Esophagus muscularis mucosa (tissue), 4 donors: ENCODE measurements around the gene TEAD1. TPM values are rescaled to one million over a fixed set of nuclear protein-coding genes. Genes with fewer than 3 reads are reported as not detected.
A peak's percentile ranks its signal among the peaks of the same experiment; 100 is the strongest.

Experiments used
- DNase-seq: peaks from one replicate; pipeline ENCODE4 v3.0.0-alpha.2; 2017; ENCODE audit errors: extremely low spot score
- H3K27ac ChIP-seq, 4 donors: fragments of 200-600 bp; sonication (generic); replicated peaks in 1 of 4; 1 replicate in 3 of 4; 2 replicates in 1 of 4; pipeline ENCODE4 v1.5.1; 2016 to 2019; ENCODE audit warnings: mild to moderate bottlenecking in 1 of 4
- H3K27me3 ChIP-seq, 4 donors: fragments of 200-600 bp; sonication (generic); one replicate each; pipeline versions ENCODE4 v1.5.1 to v1.6.0; 2016 to 2019
- H3K36me3 ChIP-seq, 4 donors: fragments of 200-600 bp; sonication (generic); one replicate each; pipeline ENCODE4 v1.5.1; 2016 to 2019
- H3K4me1 ChIP-seq, 4 donors: fragments of 200-600 bp; sonication (generic); one replicate each; pipeline ENCODE4 v1.5.1; 2016 to 2019
- H3K4me3 ChIP-seq, 4 donors: fragments of 200-600 bp; sonication (generic); 1 replicate in 2 of 4; 2 replicates in 2 of 4; pipeline ENCODE4 v1.5.1; 2016 to 2019; ENCODE audit warnings: mild to moderate bottlenecking in 4 of 4, moderate library complexity in 1 of 4
- H3K9me3 ChIP-seq, 4 donors: fragments of 200-600 bp; sonication (generic); 1 replicate in 3 of 4; 2 replicates in 1 of 4; pipeline ENCODE4 v1.5.1; 2016 to 2019
- CTCF ChIP-seq, 3 experiments: fragments of 200-600 bp in 2 of 3; fragments of 450-650 bp in 1 of 3; sonication (generic) in 2 of 3; IDR thresholded peaks; one replicate each; pipeline ENCODE4 v1.5.1; 2017 to 2019; ENCODE audit warnings: antibody characterized with exemption in 3 of 3, mild to moderate bottlenecking in 2 of 3, moderate library complexity in 1 of 3
- EP300 ChIP-seq: sonication (generic); formaldehyde crosslinking; IDR thresholded peaks from one replicate; pipeline ENCODE4 v1.6.1; 2017; ENCODE audit warnings: antibody characterized with exemption
- POLR2A ChIP-seq: fragments of 450-650 bp; IDR thresholded peaks from one replicate; pipeline ENCODE4 v1.6.1; 2017; ENCODE audit warnings: antibody characterized with exemption, moderate library complexity, mild to moderate bottlenecking, low read depth
- POLR2AphosphoS5 ChIP-seq, 2 donors: sonication (generic); formaldehyde crosslinking; IDR thresholded peaks; one replicate each; pipeline ENCODE4 v1.6.1; 2017; ENCODE audit warnings: antibody characterized with exemption in 2 of 2
- WGBS: methylation state at CpG from one replicate; pipeline ENCODE4 v1.1.5; 2018; 5-methylcytosine and 5-hydroxymethylcytosine counted together
- intact Hi-C: fragments of 100-400 bp; cut with DNase I; formaldehyde crosslinking; loops from one replicate; pipeline ENCODE4 v1.15.1; 2023
- total RNA-seq, 4 donors: library from RNA; depleted of rRNA; stranded (reverse); fragments of >200 nt; gene quantifications; one replicate each; pipeline versions ENCODE4 v1.1.0 to v1.2.1, GENCODE V29; 2016

TEAD1 gene
- total RNA-seq, 4 donors from 2014 or later, result 147 to 307 (median 232) TPM

- no peak for DNase-seq
- peak overlapping the region in 2 of 4 donors; percentile 39 to 43 for H3K27ac ChIP-seq
- H3K27me3 ChIP-seq, result no peaks in the 10 kb centered on the region
- no peak overlapping the region for H3K4me3 ChIP-seq
- WGBS, result 86% methylated on average over 6 of the region's 6 CpGs
- intact Hi-C loops, result no loop called here
- H3K36me3 ChIP-seq, result no peaks in the 10 kb centered on the region
- H3K9me3 ChIP-seq, result no peaks in the 10 kb centered on the region
- H3K4me1 ChIP-seq, result peaks cover 46 to 73% (median 61%) of the 10 kb centered on the region in 4 donors
- TF ChIP-seq CTCF (IDR thresholded peaks at IDR 0.05), result no peak
- no peak for TF ChIP-seq POLR2AphosphoS5 (IDR thresholded peaks at IDR 0.05)
- TF ChIP-seq EP300, result no peak
- no peak for TF ChIP-seq POLR2A
Observed at GRCh38 chr11:12845163-12845562, 170.9 kb downstream of the TEAD1 start.

GRCh38 chr11:12845739-12846358 lies 171.6 kb downstream of the TEAD1 start:
- intact Hi-C loops, result no loop called here
- no peak for TF ChIP-seq CTCF (IDR thresholded peaks at IDR 0.05)
- no peak for TF ChIP-seq POLR2A
- no peak for TF ChIP-seq EP300
- TF ChIP-seq POLR2AphosphoS5 (IDR thresholded peaks at IDR 0.05), result no peak
- Histone ChIP-seq H3K9me3 (no peaks in the 10 kb centered on the region), H3K4me3 (no peak overlapping the region), H3K27me3 (no peaks in the 10 kb centered on the region), H3K27ac (peak overlapping the region; percentile 16 to 43 (median 32)), H3K4me1 (peaks cover 41 to 71% (median 57%) of the 10 kb centered on the region in 4 donors), H3K36me3 (no peaks in the 10 kb centered on the region)
- DNase-seq, result no peak
- 35% methylated on average over 7 of the region's 10 CpGs for WGBS

- 85% methylated on average over 3 of the region's 3 CpGs for WGBS
- no peak overlapping the region for H3K4me3 ChIP-seq
Observed at GRCh38 chr11:12846786-12847615, 172.8 kb downstream of the TEAD1 start.

GRCh38 chr11:12848413-12848812 lies 174.2 kb downstream of the TEAD1 start:
- TF ChIP-seq POLR2AphosphoS5 (IDR thresholded peaks at IDR 0.05) (no peak), CTCF (IDR thresholded peaks at IDR 0.05) (no peak), POLR2A (no peak), EP300 (no peak)
- Histone ChIP-seq H3K9me3 (no peaks in the 10 kb centered on the region), H3K4me3 (no peak overlapping the region), H3K27me3 (no peaks in the 10 kb centered on the region), H3K4me1 (peaks cover 24 to 50% (median 41%) of the 10 kb centered on the region in 4 donors), H3K36me3 (no peaks in the 10 kb centered on the region), H3K27ac (no peak overlapping the region)
- 94% methylated on average over 3 of the region's 3 CpGs for WGBS
- intact Hi-C loops, result no loop called here
- no peak for DNase-seq

More at GRCh38 chr11:12846786-12847615, 172.8 kb downstream of the TEAD1 start:
- Histone ChIP-seq H3K4me1 (peaks cover 30 to 59% (median 47%) of the 10 kb centered on the region in 4 donors), H3K27me3 (no peaks in the 10 kb centered on the region), H3K9me3 (no peaks in the 10 kb centered on the region), H3K36me3 (no peaks in the 10 kb centered on the region), H3K27ac (peak overlapping the region in 3 of 4 donors; percentile 25 to 43 (median 39))
- TF ChIP-seq EP300 (no peak), CTCF (IDR thresholded peaks at IDR 0.05) (no peak), POLR2A (no peak), POLR2AphosphoS5 (IDR thresholded peaks at IDR 0.05) (no peak)
- no peak for DNase-seq
- intact Hi-C loops, result no loop called here
